ENCODE results near the gene ARID1A. TPM values are rescaled to one million over a fixed set of nuclear protein-coding genes. Genes with fewer than 3 reads are reported as not detected.

Gene ARID1A
- total and polyA plus RNA-seq, 2 experiments from 2014 or later: 50.0 to 104 TPM

DNA sequence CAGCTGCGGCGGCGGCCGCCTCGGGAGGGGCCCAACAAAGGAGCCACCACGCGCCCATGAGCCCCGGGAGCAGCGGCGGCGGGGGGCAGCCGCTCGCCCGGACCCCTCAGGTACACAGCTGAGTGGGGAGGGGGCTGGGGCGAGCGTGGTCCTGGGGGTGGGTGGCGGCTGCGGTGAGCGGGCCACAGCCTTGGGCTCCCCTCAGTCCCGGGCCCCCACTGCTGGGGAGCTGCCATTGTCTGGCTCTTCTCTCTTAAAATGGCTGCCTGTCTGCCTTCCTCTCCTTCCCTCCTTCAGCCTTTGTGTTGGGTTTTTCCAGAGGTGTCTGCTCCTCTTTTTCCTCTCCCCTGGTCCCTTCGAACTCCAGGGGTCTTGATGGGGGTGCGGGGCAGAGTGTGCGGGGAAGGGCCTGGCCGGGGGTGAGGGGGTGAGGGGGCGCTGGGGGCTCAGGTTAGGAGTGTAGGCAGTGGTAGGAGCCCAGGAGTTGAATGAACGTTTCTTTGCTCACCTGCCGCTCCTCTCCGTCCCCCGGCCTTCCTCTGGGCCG lies 1.7 kb downstream of the ARID1A start:
- DNase-seq (ENCODE audit: low spot score): no peak
- peaks cover 60% of the 10 kb centered on the region for H3K4me1 ChIP-seq (ENCODE audit: insufficient read depth)
- peak overlapping the region; percentile 56; the same call in 1 of the 2 replicates for H3K27ac ChIP-seq (ENCODE audit: low read depth)
- peak overlapping the region; percentile 79 for H3K4me2 ChIP-seq
- Mint-ChIP-seq H3K27ac (no peak overlapping the region), H3K9me3 (peaks cover 23% of the 10 kb centered on the region; the same call in 2 of the 3 replicates), H3K4me3 (no peak overlapping the region), H3K27me3 (ENCODE audit: insufficient read depth, low read depth, poor library complexity) (peaks cover 10% of the 10 kb centered on the region), H3K4me1 (peaks cover 18% of the 10 kb centered on the region), H3K36me3 (ENCODE audit: low read depth) (no peaks in the 10 kb centered on the region; the same call in 2 of the 3 replicates)
- H2AFZ ChIP-seq: no peak overlapping the region
- H4K20me1 ChIP-seq (replicated peaks; ENCODE audit: insufficient read depth): peaks cover 41% of the 10 kb centered on the region
- no peak for ATAC-seq
- H3K36me3 ChIP-seq (ENCODE audit: insufficient read depth): no peaks in the 10 kb centered on the region
- peaks cover 13% of the 10 kb centered on the region for H3K27me3 ChIP-seq (ENCODE audit: insufficient read depth)
- H3F3A ChIP-seq (replicated peaks; ENCODE audit: low read depth): no peaks in the 10 kb centered on the region
- H3K9me2 ChIP-seq (ENCODE audit: insufficient read depth): no peaks in the 10 kb centered on the region
- H3K79me2 ChIP-seq (replicated peaks; ENCODE audit: insufficient read depth): peaks cover 61% of the 10 kb centered on the region
- H3K4me3 ChIP-seq: peak overlapping the region; percentile 68
- TF ChIP-seq ZNF114 (CRISPR knock-in tag; IDR thresholded peaks at IDR 0.05) (no peak), CREB1 (CRISPR knock-in tag; IDR thresholded peaks at IDR 0.05; ENCODE audit: low read depth) (no peak), EZH2 (IDR thresholded peaks at IDR 0.05; ENCODE audit: low read depth, unreplicated experiment) (no peak)
- TF ChIP-seq, protein P1, sequence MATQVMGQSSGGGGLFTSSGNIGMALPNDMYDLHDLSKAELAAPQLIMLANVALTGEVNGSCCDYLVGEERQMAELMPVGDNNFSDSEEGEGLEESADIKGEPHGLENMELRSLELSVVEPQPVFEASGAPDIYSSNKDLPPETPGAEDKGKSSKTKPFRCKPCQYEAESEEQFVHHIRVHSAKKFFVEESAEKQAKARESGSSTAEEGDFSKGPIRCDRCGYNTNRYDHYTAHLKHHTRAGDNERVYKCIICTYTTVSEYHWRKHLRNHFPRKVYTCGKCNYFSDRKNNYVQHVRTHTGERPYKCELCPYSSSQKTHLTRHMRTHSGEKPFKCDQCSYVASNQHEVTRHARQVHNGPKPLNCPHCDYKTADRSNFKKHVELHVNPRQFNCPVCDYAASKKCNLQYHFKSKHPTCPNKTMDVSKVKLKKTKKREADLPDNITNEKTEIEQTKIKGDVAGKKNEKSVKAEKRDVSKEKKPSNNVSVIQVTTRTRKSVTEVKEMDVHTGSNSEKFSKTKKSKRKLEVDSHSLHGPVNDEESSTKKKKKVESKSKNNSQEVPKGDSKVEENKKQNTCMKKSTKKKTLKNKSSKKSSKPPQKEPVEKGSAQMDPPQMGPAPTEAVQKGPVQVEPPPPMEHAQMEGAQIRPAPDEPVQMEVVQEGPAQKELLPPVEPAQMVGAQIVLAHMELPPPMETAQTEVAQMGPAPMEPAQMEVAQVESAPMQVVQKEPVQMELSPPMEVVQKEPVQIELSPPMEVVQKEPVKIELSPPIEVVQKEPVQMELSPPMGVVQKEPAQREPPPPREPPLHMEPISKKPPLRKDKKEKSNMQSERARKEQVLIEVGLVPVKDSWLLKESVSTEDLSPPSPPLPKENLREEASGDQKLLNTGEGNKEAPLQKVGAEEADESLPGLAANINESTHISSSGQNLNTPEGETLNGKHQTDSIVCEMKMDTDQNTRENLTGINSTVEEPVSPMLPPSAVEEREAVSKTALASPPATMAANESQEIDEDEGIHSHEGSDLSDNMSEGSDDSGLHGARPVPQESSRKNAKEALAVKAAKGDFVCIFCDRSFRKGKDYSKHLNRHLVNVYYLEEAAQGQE (IDR thresholded peaks at IDR 0.05; ENCODE audit: unreplicated experiment): no peak

DNA sequence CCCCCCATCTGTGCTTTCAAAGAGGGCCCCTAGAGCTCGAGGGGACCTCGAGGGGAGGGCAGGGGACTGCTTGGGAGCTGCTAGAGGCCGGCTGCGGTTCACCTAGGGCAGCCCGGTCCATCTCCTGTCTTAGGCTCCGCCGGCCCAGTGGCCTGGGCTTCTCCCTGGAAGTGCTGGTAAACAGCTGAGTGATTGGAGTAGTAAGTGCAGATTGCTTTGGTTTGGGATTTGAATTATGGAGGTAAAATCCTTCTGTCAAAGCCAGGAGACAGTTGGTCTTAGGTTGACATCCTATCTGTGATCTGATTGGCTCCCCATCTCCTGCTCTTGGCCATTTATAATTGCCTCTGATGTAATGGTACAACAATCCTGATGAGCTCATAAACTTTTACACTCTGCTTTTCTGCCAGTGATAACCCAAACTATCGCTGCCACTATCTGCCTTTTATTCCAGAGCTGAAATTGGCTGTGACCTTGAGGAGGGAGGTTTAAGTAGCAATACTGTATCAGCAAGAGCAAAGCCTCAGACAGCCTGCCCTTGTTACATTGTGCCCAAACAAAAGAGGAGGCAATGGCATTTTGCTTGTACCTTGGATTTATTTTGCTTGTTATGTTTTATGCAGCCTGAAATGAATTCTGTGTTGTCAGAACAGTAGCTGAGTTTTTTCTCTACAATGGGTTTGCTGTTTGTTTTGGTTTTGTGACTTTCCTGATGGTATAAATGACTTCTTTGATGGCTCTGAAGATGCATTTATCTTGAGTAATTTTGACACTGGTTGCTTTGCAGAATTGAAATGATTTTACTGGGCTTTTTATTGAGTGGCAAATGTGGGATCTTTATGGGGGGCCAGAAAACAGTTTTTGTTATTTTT lies 2.4 kb downstream of the ARID1A start:
- Mint-ChIP-seq H3K4me3 (no peak overlapping the region), H3K36me3 (ENCODE audit: low read depth) (no peaks in the 10 kb centered on the region; the same call in 2 of the 3 replicates), H3K27ac (no peak overlapping the region), H3K27me3 (ENCODE audit: insufficient read depth, low read depth, poor library complexity) (peaks cover 7% of the 10 kb centered on the region), H3K4me1 (peaks cover 18% of the 10 kb centered on the region), H3K9me3 (peaks cover 18% of the 10 kb centered on the region; the same call in 2 of the 3 replicates)
- Histone ChIP-seq H4K20me1 (replicated peaks; ENCODE audit: insufficient read depth) (peaks cover 48% of the 10 kb centered on the region), H3K36me3 (ENCODE audit: insufficient read depth) (no peaks in the 10 kb centered on the region), H3K27me3 (ENCODE audit: insufficient read depth) (peaks cover 13% of the 10 kb centered on the region), H3K79me2 (replicated peaks; ENCODE audit: insufficient read depth) (peaks cover 68% of the 10 kb centered on the region), H3K27ac (ENCODE audit: low read depth) (no peak overlapping the region), H3K4me1 (ENCODE audit: insufficient read depth) (peaks cover 67% of the 10 kb centered on the region), H3F3A (replicated peaks; ENCODE audit: low read depth) (no peaks in the 10 kb centered on the region), H3K9me2 (ENCODE audit: insufficient read depth) (no peaks in the 10 kb centered on the region), H3K4me2 (peak overlapping the region; percentile 79), H3K4me3 (peak overlapping the region; percentile 68), H2AFZ (no peak overlapping the region)
- DNase-seq (ENCODE audit: low spot score) (peak; percentile 62), ATAC-seq (peak; percentile 2; the same call in 2 of the 3 replicates)
- TF ChIP-seq EZH2 (IDR thresholded peaks at IDR 0.05; ENCODE audit: low read depth, unreplicated experiment): no peak
- TF ChIP-seq POLR2AphosphoS5 (IDR thresholded peaks at IDR 0.05; ENCODE audit: low read depth): 0 out of 2 replicates have a peak, but pooled peaks have one; percentile 17

Data from GM23338 (cell line).